HG03095 (cell line): ENCODE results near the gene SLC26A8.
"Not testable (repeated sequence)": the region's sequence is repeated elsewhere in the genome, so short reads cannot be mapped to it uniquely, and the experiment has no call there.

ENCODE experiments used
- ATAC-seq: cut with Tn5 transposase; IDR thresholded peaks from one replicate; pipeline ENCODE4 v1.9.1; 2021; ENCODE audit warnings: moderate library complexity; ENCODE audit not compliant: unreplicated experiment

The SLC26A8 gene

DNA sequence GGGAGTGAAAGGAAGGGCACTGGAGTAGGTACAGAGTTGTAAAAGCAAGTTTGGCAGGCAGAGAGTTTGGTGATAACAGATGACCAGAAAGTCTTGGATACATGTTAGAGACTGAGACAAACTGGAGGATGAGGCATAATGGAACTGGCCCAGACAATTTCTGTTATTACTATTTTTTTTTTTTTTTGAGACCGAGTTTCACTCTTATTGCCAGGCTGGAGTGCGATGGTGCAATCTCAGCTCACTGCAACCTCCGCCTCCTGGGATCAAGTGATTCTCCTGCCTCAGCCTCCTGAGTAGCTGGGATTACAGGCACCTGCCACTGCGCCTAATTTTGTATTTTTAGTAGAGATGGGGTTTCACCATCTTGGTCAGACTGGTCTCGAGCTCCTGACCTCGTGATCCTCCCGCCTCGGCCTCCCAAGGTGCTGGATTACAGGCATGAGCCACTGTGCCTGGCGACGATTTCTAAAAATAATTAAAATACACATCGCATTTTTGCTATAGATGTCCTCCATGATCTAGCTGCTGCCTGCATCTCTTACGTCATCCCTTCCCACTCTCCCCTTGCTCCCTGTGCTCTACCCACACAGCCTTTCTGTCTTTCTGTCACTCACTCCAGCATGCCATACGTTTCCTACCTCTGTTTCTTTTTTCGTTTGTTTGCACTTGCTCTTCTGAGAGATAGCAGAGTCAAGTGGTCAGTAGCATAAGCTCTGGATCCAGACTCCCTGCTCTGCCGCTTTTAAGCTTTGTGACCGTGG lies 26.7 kb upstream of the SLC26A8 start:
- ATAC-seq: no peak

DNA sequence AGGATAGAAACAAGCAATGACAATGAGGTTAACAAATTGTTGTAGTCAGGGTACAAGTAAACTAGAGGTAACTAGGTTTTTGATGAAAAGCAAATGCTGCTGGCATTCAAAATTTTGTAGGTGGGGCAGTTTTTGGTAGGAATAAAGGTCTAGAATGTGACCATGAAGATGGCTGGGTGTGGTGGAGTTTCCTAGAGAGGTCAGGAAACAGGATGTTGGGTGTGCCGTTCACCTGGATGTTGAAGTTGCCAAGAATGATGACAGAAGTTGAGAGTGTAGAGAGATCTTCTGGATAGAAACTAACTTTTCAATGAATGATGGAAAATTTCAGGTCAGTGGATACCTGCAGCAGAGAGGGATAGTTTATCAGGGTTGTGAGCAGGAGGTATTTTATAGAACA lies 25.9 kb upstream of the SLC26A8 start:
- ATAC-seq: no peak

DNA sequence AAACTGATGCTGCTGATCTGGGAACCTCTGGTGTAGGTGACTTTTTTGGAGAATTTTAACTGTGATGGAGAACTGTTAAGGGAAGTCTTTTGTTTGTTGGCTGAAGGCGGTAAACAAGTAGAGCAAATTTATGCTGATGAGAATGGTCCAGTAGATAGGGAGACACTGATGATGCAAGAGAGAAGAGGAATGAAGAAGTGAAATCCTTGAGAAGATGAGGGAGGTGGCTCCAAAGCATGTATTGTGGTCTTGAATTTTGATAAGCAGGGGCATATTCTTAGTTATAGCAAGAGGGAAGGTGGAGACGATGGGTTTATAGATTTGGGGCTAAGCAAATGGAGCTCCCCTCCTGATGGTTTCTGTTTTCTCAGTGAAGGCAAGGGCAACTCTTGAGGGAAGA lies 25.1 kb upstream of the SLC26A8 start:
- ATAC-seq: no peak

DNA sequence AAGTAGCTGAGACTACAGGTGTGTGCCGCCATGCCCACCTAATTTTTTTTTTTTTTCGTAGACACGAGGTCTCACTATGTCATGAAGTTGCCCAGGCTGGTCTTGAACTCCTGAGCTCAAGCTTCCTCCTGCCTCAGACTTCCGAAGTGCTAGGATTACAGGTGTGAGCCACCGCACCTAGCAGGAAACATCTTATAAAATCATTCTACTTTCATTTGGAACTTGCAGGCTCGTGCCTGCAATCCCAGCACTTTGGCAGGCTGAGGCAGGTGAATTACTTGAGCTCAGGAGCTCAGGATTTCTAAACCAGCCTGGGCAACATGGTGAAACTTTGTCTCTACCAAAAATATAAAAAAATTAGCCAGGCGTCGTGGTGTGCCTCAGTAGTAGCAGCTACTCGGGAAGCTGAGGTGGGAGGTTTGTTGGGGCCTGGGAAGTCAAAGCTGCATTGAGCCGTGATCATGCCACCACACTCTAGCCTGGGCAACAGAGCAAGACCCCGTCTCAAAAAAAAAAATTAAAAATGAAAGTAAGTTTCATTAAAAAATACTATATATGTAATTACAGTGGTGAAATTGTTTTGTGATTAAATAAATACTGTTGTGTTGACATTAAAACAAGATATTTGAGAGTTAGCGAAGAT lies 18.3 kb upstream of the SLC26A8 start:
- ATAC-seq: no peak

DNA sequence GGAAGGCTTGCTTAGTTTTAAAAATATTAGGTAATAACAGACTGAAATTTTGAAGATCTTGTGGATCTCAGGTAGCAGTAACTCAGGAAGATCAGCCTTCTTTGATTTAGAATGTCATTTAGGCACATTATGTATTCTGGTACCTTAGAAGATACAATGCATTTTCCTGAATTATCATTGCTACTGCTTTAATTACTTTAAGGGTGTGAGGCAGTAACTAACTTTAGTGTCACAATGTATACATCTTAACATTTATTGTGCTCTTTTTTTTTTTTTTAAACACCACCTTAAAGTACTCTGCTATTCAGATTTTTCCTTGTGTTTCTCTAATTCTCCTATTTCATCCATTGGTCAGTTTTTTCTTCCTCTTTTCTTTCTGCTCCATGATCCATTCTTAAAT lies 16.5 kb upstream of the SLC26A8 start:
- no peak for ATAC-seq

DNA sequence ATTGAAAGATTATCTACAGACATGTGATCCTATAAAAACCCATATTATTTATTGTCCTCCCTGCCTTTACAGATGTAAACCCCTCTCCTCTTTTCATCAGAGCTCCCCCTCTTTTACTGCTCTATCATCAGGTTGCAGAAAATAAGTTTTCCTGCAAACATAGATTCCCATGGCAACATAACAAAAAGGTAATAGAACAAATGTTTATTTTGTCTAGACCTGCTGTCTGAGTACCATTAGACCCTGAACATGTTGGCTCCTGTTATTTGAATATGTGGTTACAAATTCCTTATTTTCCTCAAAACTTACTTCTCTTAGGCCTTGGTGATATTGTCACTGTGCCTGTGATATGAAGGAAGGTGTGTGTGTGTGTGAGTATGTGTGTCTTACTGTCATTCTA lies 14.7 kb upstream of the SLC26A8 start:
- no peak for ATAC-seq

DNA sequence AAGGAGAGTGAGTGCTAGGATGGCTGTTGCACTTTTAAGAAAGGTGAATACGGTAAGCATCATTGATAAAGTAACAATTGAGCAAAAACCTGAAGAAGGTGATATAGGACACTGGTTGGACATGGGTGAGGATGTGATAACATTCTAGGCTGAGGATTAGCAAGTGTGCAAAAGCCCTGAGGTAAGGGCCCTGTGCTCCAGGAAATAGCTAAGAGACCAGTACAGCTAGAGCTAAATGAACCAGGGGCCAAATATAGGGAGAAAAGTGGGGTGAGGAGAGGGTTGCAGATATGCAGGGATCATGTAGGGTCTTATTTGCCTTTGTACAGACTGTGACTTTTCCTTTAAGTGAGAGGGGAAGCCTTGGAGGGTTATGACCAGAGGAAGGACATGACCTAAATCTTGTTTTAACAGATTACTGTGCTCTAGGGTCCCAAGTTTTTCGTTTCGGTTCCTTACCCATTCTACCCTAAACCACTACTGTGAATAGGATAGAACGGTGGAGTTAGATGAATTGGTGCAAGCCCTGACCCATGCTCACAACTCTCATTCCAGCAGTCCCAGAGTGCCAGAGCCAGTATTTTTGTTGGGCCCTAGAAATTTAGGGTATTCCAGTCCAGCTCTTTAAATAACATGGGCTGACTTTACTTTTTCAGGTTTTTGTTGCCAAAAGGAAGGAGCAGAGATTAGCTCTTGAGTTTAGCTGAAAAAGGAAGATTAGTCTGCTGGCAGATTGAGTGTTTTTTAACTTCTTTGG lies 13.9 kb upstream of the SLC26A8 start:
- no peak for ATAC-seq

DNA sequence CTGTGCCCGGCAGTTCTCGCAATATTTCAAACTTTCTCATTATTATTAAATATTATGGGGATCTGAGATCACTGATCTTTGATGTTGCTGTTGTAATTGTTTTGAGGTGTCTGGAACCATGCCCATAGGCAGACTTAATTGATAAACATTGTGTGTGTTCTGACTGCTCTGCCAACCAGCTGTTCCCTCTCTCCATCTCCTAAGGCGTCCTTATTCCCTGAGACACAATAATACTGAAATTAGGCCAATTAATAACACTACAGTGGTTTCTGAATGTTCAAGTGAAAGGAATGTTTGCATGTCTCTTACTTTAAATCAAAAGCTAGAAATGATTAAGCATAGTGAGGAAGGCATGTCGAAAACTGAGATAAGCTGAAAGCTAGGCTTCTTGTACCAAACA lies 10.8 kb upstream of the SLC26A8 start:
- no peak for ATAC-seq

DNA sequence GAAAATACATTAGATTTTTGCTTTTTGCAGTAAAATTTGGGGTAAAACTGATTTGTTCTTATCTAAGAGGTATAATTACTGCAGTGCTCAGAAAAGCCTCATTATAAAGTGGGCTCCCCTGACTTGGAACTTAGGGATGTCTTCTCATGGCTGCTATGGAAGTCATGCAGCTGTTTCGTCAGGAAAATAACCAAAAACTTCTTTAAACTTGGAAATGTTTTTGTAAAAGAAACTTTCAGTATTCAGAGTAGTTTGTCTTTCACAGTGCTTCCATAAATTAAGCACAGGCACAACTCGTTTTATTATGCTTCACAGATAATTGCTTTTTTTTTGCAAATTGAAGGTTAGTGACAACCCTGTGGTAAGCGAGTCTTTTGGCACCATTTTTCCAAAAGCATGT lies 10.0 kb upstream of the SLC26A8 start:
- no peak for ATAC-seq

DNA sequence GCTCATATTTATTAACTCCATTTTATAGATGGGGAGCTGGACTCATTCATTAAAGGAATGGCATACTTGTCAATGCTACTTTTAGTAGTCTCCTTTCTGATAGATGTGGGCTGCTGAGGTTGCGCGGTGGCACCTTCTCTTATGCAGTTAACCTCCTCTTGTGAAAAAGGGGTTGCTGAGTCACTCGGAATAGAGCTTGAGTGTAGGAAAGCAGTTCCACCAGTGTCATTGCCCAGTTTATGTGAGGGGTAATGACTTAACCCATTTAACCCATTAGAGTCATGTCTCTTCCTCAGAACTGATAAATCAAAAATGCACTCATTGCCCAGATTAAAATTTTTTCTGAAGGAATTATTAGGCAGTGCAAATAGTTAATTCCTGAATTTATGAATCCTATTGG lies 9.5 kb upstream of the SLC26A8 start:
- no peak for ATAC-seq

DNA sequence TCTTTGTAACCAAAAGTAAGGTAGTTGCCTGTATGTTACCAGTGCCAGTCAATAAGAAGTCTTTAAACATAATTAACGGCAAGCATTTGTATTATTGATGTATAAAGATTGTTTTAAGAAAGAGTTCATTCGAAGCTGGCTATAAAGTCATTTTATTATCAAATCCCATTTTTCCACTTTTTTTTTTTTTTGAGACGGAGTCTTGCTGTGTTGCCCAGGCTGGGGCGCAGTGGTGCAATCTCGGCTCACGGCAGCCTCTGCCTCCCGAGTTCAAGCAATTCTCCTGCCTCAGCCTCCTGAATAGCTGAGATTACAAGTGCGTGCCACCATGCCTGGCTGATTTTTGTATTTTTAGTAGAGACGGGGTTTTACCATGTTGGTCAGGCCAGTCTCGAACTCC lies 8.7 kb upstream of the SLC26A8 start:
- not testable (repeated sequence) for ATAC-seq

DNA sequence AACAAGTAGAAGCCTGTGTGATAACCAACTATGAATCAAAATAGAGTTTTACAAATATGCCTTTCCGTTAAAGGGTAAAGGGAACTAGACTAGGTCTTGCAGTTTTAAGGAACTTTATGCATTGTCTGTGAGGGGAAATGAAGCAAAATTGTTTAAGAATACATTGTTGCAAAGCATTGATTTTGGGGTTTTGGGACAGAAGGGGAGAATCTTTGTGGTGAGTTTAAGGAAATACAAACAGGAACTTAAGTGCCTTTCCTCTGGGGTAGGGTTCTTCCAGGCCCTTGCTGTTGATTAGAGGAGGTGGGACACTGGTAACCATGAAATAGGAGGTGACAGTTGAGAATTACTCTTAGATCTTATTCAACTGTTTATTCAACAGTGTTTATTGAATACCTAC lies 7.8 kb upstream of the SLC26A8 start:
- ATAC-seq: no peak

DNA sequence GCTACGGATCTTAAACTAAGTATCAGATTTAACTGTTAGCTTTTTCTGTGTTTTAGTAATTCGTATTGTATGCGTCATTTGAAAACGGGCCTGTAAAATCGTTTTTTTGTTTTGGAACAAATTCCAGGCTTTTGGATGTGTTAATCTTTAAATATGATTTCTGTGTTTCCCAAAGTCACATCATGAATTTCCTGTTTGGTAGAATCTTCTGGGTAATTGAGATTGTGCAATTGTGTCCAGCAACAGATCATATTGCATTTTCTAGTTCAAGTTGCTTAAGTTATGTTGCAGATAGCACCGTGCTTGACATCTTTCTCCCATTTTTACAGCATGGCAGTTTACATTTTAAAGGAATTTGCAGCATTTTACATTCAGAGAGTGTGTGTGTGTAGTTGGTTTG lies 5.0 kb upstream of the SLC26A8 start:
- no peak for ATAC-seq

DNA sequence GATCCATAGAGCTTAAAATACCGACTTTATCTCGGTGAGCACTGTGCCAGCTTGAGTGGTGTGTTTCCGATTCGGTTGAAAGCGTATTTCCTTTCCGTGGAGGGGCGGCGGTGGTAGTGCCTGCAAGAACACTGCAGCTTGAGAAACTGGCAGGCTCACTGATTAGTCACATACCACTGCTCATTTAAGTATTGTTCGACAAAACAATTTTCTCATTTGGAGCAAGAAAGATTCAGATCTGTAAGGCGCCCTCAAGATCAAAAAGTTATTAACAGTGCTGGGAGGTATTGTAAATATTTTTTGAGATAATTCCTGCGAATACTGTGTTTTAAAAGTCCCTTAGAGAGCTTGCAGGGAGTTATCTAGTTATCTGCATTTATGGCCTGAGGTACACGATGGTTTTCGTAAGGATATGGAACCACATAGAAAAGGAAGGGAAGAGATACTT lies 4.5 kb upstream of the SLC26A8 start:
- ATAC-seq: no peak

DNA sequence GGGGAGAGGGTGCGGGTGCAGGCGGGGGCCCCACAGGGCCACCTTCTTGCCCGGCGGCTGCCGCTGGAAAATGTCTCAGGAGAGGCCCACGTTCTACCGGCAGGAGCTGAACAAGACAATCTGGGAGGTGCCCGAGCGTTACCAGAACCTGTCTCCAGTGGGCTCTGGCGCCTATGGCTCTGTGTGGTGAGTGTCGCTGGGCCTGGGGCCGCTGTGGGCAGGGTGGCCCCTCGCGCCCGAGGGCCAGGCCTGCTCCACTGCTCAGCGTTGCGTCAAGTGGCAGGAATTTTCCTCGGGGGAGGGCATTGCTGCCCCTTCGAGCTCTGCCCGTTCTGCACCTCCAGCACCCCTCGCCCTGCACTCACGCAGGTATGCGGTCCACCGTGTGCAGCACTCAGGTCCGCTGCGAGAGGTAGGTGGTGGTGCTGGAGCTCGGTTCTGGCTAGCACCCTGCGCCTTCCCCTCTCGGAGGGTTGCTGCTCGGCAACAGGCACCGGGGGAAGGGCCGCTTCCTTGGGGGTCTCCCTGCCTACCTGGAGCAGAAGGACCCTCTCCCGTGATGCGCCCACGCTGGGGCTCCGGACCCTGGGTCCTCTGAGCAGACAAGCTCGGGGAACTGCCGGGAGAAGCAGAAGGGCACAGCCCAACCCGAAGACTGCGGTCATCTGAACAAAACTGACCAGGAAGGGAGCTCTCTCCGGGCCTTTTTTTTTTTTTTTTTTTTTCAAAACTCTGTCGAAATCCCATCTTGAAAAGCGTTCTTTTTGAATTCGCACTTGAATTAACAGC lies 3.8 kb upstream of the SLC26A8 start:
- ATAC-seq: peak; percentile 18

DNA sequence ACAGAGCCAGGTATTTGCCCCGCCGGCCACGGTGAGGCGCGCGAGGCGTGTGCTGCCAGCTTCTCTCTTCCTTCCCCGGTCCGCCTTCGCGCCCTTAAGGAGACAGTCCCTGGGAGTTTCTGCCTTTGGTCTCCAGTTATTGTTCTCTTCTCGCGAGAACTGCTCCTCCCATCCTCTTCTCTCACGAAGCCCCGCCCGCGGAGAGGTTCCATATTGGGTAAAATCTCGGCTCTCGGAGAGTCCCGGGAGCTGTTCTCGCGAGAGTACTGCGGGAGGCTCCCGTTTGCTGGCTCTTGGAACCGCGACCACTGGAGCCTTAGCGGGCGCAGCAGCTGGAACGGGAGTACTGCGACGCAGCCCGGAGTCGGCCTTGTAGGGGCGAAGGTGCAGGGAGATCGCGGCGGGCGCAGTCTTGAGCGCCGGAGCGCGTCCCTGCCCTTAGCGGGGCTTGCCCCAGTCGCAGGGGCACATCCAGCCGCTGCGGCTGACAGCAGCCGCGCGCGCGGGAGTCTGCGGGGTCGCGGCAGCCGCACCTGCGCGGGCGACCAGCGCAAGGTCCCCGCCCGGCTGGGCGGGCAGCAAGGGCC lies 3.2 kb upstream of the SLC26A8 start, which contains the start of gene MAPK14:
TSS of gene MAPK14 (plus strand) at position 308 of the 587 bp plus-strand sequence. CDS start 350 bp downstream, outside the sequence.
- ATAC-seq: peak; percentile 79

DNA sequence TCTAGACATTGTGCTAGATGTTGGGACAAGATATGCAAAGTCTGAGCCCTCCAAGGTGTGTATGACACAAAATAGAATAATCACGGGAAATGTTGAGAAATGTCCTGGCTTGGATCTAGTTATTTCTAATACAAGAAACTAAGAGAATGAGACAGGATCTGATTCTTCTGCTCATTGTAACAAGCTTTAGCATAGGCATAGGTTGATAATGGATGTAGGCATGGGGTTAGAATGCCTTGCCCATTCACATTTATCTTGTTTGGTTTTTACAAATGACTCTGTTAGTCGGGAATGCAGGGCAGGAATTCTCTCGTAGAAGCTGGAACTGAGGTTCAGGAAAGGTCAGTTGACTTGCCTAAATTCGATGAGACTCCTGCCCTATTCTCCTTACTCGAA lies 1.5 kb upstream of the SLC26A8 start:
- no peak for ATAC-seq

DNA sequence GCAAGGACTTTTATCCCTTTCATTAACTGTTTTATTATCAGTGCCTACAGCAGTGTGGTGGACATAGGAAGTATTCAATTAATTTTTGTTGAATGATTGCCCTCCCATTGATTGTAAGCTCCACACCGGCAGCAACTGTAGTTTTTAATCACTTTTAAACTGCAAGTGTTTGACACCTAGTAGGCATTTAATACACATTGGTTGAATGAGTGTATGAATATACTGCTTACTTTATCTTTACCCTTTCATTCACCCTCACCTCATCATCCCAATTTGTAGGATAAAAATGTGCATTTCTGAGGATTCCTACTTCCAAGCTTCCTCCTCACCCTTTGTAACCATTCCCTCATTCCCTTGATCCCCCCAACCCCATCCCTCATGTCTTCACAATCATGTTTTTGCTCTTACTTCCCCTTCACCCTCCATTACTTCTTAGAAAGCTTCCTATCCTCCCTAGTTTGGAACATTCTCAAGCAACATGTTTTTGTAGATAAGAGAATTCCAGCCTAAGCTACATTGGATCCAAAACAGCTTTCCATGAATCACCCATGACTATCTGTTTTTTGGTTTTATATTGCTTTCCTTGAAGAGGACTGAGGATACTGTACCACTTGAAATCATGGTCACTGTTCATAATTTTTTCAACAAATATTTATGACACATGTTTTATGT lies 955 bp upstream of the SLC26A8 start:
- no peak for ATAC-seq

DNA sequence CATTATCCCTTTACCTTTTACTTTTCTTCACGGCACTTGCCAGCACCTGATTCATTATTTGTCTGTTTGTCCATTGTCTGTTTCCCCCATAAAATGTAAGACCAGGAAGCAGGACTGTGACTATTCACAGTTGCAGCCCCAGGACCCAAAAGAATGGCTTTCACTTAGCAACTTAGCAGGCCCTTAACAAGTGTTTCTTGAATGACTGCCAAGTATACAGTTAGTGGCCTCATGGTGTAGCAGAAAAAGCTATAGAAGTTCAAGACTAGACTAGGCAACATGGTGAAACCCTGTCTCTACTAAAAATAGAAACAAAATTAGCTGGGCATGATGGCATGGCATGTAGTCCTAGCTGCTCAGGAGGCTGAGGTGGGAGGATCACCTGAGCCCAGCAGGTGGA lies 4.3 kb downstream of the SLC26A8 start:
- ATAC-seq: no peak

DNA sequence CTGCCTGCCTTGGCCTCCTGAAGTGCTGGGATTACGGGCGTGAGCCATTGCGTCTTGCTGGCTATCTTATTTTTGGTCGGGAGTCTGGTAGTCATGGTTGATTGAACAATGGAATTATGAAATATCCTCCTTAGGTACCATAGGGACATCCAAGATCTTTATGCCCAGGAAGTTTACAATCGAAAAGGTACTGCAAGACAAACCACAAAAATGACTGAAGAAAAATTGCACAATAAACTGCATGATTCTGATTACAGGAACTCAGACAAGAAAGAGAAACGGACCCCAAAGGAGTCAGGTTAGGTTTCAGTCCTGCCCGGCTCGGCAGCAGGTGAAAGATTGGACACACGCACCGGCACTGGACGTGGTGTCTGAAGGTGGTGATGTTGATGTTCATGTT lies 5.3 kb downstream of the SLC26A8 start:
- no peak for ATAC-seq
